Stimulated activated CD8-positive, alpha-beta memory T cell treated with anti-CD3 and anti-CD28 coated beads, Interleukin-12 subunit alpha, Interleukin-12 subunit beta, amount 100 ng/mL, for 24 hours (primary cell): Measurements from ENCODE around the gene ZNF175.

ENCODE experiments used
- DNase-seq: peaks from one replicate; pipeline ENCODE4 v3.0.0-alpha.2; 2020; ENCODE audit errors: extremely low read depth

ZNF175 gene

DNA sequence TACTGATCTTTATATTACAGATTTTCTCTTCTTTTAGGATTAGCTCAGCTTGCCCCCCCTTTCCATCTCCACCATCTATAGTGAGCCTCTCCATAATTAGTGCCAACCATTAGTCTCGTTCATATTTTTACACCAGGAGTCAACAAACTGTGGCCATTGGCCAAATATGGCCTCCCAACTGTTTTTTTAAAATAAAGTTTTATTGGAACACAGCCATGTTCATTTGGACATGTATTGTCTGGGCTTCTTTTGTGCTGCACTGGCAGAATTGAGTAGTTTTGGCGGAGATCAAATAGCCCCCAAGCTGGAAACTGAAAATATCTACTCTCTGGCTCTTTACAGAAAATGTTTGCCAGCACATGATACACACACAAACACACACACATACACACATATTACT lies 18.4 kb downstream of the ZNF175 start:
- no peak for DNase-seq

DNA sequence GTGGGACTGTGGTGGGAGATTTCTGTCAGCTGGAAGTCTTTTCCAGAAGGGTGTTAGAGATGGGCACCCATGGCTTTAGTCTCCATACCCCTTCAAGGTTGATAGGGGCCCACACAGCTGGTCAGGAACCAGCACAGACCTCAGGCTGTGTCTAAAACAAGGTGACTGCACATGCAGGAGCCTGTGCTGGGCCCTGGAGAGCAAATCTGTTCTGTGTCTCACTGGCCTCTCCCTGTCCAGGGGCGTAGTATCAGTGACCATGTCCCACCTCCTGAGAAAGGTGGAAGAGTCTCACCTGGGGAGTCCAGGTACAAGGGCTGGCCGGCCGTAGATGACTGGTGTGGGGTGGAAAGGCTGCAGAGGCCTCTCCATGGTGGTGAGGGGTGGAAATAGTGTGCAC lies 19.4 kb downstream of the ZNF175 start:
- no peak for DNase-seq

DNA sequence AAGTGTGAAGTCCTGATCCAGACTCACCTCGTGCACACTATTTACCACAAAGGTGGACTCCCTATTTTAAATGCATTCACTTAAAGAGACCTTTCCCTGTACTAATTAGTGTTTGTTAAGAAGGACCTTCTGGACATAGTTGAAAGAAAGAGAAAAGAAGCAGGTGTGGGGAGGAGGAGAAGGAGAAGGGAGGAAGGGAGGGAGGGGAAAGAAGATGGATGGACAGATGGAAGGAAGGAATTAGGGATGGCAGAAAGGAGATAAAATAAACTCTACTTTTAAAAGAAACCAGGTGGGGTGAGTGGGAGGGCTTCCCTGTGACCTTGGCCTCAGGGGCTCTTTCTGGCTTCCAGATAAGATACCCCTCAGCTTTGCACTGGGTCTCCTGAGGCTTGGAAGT lies 21.4 kb downstream of the ZNF175 start:
- no peak for DNase-seq

DNA sequence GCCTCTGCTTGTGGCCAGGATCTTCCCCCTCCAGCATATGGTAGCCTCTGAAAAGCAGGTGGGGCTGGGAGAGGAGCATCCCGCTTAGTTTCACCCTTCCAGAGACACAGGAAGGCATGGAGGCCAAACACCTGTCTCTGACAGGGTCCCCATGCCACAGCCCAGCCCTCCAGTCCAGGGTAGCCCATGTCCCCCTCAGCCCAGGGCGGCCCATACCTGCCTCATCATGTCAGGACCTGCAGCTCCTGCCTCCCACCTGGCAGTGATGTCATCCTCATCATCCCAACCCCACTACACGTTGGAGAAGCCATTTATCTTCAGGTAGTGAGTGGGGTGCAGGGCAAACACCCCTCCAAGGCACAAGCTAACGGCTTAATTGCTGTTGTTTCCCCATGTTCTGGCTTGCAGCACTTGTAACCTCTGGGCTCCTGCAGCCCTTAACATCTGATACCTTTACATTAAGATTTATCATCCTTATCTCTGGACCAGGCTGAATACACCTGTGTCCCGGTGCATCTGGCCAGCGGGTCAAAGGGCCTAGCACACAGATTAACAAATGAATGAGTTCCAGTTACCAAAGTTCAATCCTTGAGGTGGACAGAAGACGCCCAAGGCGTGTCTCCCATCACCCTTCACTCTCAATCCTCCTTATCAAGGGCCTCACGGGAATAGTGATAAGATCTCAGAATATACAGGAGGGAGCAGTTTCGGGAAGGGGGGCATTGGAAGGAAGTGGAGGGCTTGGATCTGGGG lies 22.2 kb downstream of the ZNF175 start:
- no peak for DNase-seq

DNA sequence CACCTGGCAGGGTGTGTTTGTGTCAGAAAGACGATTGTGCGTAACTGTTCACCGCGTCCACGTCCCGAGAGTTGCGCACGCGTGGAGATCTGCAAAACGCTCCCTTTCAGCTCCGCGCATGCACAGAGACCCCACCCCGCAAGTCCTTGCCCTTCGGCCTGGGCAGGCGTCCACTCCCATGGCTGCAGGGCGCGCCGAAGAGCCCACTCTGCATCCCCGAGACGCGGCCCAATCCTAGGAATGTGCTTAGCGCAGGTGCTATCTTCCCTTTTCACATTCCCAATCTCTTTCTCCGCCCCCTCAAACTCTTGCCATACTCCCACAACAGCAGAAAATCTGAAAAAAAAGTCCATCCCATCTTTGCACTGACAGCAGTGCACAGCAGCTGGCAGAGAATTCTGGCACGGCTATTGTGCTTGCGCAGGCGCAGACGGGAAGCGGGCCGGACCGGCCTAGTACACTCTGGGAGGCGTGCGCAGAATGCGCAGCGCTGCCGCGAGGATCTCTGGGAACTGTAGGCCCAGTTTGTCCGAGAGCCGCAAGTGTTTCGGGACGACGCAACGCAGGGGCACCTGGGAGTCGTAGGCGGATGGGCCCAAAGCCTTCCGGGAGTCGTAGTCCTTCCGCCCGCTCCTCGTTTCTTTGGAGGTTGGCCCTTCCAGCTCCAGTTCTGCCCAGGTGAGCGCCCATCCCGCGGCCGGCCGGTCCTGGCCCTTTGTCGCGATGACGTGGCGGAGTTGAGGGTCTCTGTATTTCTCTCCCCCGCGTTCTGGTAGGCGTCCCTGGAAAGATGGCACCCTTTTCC lies 23.1 kb downstream of the ZNF175 start:
- DNase-seq: peak; percentile 93

DNA sequence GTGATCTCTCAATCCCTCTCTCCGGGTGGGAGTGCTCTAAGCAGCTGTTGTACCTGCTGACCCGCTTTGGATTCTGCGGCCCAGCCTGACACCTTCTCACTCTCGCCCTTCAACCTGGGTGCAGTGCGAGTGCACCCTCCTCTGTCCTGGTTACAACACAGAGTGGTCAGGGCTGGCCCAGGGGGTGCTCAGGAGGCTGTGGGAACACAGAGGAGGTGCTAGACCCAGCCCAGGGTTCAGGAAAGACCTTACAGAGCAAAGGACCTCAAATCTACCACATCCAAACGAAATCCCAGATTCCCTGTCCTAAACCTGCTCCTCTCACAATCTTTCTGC lies 23.7 kb downstream of the ZNF175 start:
- no peak for DNase-seq

DNA sequence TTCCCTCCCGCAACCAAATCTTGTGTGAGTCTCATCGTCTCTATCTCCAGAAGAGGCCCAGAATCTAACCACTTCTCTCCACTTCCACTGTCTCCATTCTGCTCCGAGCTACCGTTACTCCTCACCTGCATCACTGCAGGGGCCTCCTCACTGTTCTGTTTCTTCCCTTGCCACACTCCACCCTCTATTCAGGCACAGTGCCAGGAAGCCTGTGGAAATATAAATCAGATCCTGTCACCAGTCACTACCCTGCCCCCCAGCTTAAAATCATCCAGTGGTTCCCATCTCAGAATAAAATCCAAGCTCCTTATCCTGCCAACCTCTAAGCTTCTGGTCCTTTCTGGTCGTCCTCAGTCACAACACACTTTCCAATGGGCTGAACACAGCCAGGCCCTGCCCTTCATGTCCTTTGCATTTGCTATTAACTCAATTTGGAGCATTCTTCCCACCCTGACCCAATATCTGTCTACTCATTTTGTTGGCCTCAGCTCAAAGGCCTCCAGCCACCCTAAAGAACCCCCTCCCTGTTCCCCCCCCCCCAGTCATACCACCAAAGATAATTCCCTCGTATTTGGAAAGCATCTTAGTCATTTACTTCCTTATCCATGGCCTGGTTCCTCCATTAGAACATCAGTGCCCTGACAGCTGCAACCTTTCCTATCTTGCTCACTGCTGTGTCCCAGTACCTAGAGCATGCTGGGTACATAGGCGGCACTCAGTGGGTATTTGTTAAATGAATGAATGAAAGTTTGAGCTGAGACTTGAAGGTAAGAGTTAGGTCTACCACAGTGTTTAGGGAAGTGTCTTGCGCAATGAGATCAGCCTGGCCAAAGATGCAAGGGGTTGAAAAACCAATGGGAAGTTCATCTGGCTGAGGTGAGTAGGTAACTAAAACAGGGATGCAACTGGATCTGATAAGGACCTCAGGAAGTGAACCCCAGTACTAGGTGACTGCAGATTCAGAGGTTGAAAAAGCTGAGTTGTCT lies 24.4 kb downstream of the ZNF175 start:
- no peak for DNase-seq

DNA sequence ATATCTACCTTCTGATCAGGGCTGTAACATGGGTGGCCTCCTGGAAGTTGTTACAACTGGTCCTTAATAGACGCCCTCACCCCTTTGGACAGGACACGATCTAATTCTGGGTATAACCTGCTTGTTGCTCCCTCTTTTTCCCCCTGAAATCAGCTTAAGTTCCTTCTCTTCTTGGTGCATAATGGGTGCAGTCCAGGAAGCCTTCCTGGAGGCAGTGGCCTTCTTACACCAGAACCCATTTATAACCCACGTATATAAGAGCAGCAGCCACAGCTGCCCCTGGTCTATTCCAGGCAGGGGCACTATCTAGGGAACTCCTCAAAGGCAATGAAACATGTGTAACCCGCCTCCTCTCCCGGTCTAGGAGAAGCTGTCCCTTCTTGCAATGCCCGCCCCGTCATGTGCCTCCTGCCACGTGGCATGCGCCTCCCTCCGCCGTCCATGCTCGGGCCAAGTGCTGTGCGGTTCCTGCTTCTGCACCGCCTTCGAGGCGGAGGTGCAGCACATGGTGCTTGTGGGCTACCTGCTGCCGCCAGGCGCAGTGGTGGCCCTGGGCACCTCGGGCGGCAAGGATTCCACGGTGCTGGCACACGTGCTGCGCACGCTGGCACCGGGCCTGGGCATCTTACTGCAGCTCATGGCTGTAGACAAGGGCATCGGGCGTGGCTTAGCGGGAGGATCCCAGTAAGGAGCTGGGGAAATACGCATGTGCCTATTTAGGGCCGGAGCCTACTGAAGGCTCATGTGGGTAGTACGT lies 27.3 kb downstream of the ZNF175 start:
- DNase-seq: no peak

DNA sequence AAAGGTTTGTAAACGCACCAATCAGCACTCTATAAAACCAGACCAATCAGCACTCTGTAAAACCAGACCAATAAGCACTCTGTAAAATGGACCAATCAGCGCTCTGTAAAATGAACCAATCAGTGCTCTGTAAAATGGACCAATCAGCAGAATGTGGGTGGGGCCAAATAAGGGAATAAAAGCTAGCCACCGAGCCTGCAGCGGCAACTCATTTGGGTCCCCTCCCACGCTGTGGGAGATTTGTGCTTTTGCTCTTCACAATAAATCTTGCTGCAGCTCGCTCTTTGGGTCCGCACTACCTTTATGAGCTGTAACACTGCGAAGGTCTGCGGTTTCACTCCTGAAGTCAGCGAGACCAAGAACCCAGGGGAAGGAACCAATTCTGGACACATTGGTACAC lies 28.0 kb downstream of the ZNF175 start:
- DNase-seq: no peak

DNA sequence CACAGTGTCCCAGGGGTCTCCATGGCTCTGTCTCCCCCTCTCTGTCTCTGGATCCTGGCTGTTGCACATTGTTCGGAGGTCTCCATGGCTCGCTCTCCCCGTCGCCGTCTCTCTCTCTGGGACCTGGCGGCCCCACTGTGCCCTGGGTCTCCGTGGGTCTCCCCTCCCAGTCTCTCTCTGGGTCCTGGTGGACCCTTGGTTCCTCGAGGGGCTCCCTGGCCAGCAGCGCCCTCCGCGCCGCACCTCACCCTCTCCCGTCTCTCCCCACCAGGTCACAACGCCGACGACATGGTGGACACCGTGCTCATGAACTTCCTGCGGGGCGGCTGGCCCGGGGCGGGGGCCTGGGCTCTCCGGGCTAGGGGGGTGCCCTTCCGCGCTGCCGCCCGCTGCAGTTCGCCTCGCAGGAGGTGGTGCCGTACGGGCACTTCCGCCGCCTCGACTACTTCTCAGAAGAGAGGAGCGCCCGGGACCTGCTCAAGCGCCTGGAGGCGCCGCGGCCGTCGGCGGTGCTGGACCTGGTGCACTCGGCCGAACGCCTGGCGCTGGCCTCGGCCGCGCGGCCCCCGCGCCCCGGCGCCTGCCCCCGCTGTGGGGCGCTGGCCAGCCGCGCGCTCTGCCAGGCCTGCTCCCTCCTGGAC lies 30.0 kb downstream of the ZNF175 start:
- DNase-seq: no peak

DNA sequence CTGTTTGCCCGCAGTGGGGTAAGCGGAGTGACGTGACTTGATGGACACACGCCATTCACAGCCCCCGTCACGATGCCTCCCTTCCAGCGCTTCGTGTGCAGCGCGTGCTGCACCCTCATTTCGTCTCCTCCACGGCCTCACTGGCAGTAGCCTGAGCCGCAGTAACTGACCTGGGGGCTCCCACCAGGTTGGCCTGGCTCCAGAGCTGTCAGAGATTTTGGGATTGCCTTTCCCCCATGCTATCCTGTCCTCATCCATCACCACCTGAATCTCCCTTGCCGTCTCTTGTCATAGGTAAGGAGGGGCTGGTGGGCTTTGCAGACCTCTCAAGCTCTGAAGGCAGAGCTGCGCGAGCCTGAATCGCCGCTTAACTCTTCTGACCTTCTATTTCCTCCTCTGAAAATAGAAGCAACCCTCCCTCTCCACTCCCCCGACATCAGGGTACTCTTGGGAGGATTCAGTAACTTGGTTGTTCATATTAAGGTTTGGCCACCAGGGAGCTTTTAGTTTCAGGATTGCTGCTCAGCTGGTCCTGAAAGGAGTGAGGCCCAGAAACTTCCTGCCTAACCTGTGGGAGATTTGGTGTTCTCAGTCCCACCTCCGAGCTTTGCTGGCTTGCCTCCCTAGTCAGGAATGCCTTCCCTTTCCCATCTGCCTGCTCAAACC lies 31.2 kb downstream of the ZNF175 start:
- no peak for DNase-seq

DNA sequence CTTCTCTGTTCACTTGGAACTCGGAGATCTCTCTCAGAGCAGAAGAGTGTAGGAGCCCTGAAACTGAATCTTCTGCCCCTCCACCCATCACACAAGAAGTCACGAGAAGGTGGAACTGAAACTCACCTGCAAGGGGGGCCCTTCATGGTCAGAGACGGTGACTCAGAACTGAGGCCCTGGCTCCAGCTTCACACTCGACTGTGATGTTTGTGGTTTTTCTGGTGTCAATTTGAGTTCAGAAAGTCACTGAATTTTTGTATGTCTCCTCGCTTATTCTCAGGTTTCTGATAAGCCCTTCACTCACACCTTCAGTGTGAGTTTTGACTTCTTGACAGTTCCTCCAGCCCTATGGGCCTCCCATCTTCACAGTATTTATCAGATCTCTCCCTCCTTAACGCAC lies 36.0 kb downstream of the ZNF175 start:
- DNase-seq: peak; percentile 9

DNA sequence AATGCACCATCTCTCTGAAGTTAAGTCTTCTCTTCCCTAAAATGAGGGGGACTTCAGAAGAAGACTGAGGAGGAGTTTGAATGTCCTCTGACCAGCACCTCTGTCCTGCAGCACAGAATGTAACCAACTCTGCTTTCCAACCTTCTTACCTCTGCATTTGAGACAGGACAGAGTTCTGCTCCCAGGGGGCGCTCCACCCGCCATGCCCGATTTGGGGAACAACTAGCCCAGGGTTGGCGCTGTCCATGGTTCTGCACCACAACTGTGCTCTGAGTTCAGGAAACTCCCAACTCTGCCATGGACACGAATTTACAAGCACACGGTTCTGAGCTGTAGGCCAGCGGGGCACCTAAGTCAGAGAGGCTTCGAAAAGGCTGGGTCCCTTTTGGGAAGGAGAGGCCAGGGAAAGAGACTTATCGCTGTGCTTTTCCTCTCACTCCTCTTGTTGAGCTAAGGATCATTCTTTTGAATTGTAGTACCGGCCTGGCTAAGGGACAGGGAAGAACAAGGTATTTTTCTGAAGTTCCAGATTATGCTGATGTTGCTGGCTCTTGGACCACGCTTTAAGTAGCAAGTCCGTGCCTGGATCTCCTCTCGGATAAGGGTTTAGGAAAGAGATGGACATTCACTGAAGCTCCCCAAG lies 37.0 kb downstream of the ZNF175 start:
- no peak for DNase-seq

DNA sequence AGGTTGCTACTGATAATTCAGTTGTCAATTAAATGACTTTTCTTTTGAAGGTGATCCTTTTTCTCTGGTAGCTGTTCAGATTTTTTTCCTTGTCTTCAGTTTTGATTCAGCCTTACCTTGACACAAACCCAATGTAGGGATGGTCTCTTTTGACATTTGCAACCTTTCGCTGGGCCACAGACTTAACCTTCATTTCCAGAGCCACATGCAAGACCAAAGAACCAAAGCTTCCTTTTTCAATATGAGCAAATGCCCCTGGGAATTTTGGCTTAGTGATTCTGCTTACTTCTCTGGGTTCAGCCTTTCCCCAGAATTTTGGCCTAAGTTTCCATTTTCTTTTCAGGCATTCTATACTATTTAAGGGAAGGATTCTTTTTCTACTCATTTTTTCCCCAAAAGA lies 39.5 kb downstream of the ZNF175 start:
- DNase-seq: no peak

DNA sequence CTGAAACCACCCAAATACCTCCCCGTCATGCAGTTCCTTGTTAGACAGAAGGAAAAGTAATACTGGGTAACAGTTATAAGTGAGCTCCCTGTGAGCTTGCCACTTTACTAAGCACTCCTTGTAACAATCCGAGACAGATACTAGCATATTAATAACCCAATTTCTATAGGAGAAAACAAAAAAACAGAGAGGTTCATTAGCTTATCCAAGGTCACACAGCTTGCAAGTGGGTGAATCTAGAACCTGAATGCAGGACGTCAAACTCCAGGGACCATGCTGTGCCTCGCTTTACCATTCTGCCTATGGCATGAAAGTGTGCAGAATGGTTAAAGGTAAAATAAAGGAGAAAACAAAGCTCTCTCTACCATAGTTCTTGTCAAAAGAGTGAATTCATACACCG lies 43.7 kb downstream of the ZNF175 start:
- DNase-seq: no peak

DNA sequence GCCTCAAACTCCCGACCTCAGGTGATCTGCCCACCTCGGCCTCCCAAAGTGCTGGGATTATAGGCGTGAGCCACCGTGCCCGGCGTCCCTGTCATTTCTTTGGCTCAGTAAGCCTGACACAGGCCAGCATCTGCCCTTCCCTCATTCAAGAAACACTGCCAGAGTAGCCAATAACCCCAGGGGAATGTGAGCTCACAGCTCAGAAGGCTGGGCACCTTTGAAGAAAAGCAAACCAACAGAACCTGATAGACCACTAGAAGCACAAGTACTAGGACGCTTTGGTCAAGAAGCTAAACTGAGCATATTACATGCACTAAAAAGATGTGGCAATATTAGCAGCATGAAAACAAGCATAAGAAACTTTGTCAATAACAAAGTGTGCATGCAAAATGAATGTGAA lies 44.9 kb downstream of the ZNF175 start:
- DNase-seq: no peak

DNA sequence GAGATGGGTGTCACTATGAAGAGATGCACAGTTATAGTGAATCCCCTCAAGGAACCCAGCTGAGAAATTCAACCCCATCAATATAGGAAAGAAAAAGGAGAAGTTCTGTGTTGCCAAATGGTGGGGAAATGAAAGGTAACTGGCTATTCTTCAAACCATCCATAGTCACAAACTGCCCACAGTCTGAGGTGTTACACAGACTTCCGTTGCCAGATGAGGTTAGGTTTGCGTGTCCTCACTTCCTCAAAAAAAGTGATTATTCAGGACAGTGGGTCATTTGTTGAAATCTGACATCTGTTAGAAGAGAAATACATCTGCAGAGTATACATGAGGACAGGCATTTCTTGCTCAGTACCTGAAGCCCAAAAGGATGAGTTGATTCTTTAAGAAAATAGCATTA lies 50.1 kb downstream of the ZNF175 start:
- no peak for DNase-seq

DNA sequence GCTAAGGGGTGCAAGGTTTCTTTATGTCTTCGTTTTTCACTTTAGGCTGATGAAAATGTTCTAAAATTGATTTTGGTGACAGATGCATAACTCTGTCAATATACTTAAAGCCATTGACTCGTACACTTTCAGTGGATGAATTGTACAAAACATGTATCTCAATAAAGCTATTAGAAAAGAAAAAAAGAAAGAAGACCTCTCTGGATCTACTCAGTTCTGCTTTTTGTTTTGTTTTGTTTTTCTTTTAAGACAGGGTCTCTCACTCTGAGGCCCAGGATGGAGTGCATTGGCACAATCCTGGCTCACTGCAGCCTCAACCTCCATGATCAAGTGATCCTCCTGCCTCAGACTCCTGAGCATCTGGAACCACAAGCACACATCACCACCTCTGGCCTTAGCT lies 55.6 kb downstream of the ZNF175 start:
- no peak for DNase-seq

DNA sequence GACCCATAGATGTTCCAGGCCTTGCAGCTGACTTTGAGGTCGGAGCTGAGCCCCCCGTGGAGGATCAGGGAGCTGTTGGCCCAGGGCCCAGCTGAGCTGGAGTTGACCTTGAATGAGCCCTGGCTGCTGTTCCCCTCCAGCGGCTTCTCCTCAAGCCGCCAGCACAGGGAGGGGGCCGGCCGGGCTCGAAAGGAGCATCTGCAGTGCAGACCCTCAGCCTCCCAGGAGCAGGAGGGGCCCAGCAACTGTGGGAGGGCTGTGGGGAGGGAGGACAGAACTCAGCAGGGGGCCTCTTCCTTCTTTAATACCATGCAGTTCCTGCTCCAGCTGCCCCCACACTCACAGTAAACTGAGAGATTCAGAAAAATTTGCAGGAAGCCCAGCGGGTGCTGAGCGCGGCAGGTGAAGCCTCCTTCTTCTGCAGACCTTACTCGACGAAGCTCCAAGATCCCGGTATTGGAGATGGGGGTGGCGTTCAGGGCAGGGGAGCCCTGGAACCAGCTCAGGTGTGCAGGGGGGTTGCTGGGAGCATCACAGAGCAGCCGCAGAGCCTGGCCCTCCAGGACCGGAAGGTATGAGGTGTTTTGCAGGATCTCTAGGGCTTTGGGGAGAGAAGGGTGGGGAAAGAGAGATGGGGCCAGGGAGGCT lies 56.5 kb downstream of the ZNF175 start:
- DNase-seq: no peak
